ENCODE results near the gene MORC4.
A peak's percentile ranks its signal among the peaks of the same experiment; 100 is the strongest.

The MORC4 gene

GRCh38 chrX:106901341-106901740, 98.7 kb downstream of the MORC4 start:
- ATAC-seq (replicated peaks; ENCODE audit: extremely low read depth, poor library complexity, severe bottlenecking), result no peak
- H3K4me1 Mint-ChIP-seq, result no peaks in the 10 kb centered on the region
- H3K36me3 Mint-ChIP-seq (ENCODE audit: insufficient read depth), result no peaks in the 10 kb centered on the region
- no peak overlapping the region for H3K4me3 Mint-ChIP-seq
- H3K27ac Mint-ChIP-seq (ENCODE audit: low read depth), result no peak overlapping the region
- no peak for DNase-seq (ENCODE audit: low spot score in 2 of 2)
- H3K9me3 Mint-ChIP-seq, result no peaks in the 10 kb centered on the region
- no peaks in the 10 kb centered on the region for H3K27me3 Mint-ChIP-seq

DNA sequence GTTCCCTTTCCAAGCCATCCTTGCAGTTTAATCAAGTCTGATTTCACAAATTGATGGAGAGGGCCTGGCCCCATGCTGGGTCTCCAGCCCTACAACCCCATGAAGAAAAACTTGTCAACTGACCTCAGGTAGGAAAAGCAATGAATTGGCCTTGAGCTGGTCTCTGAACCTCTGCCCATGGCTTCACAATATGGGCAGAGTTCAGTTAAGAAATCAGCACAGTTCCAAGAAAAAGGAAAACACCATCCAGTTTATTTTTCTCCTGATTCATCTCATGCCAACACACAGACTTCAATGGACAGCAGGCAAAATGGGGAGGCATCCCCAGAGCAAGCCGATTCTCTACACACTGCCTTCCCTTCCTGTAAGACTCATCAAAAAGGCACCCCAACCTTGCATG, 100.2 kb downstream of the MORC4 start:
- ATAC-seq (replicated peaks; ENCODE audit: extremely low read depth, poor library complexity, severe bottlenecking) (no peak), DNase-seq (ENCODE audit: low spot score in 2 of 2) (no peak)
- Mint-ChIP-seq H3K36me3 (ENCODE audit: insufficient read depth) (no peaks in the 10 kb centered on the region), H3K4me1 (no peaks in the 10 kb centered on the region), H3K4me3 (no peak overlapping the region), H3K9me3 (no peaks in the 10 kb centered on the region), H3K27me3 (no peaks in the 10 kb centered on the region), H3K27ac (ENCODE audit: low read depth) (no peak overlapping the region)

DNA sequence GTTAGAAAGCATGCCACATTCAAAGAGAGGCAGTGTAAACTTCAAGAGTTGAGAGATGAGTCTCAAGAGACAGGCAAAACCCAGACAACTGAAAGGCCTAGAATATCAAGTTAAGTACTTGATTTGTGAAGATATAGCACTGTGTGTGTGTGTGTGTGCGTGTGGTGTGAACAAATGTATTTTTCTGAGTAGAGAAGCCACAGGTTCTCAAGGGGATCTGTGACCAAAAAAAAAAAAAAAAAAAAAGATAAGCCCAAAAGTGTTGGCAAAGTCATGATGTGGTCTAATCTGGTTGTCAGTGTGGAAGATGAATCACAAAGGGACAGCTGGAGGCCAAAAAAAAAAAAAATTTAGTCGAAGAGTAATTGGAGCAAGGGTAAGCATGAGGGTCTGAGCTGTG, 100.7 kb downstream of the MORC4 start:
- Mint-ChIP-seq H3K27ac (ENCODE audit: low read depth) (no peak overlapping the region), H3K4me1 (no peaks in the 10 kb centered on the region), H3K27me3 (no peaks in the 10 kb centered on the region), H3K36me3 (ENCODE audit: insufficient read depth) (no peaks in the 10 kb centered on the region), H3K9me3 (no peaks in the 10 kb centered on the region), H3K4me3 (no peak overlapping the region)
- DNase-seq (ENCODE audit: low spot score in 2 of 2) (no peak), ATAC-seq (replicated peaks; ENCODE audit: extremely low read depth, poor library complexity, severe bottlenecking) (no peak)

GRCh38 chrX:106898462-106898861, 101.5 kb downstream of the MORC4 start:
- ATAC-seq (replicated peaks; ENCODE audit: extremely low read depth, poor library complexity, severe bottlenecking) (no peak), DNase-seq (ENCODE audit: low spot score in 2 of 2) (no peak)
- no peaks in the 10 kb centered on the region for H3K9me3 Mint-ChIP-seq
- H3K4me3 Mint-ChIP-seq, result no peak overlapping the region
- H3K27ac Mint-ChIP-seq (ENCODE audit: low read depth), result no peak overlapping the region
- no peaks in the 10 kb centered on the region for H3K4me1 Mint-ChIP-seq
- no peaks in the 10 kb centered on the region for H3K36me3 Mint-ChIP-seq (ENCODE audit: insufficient read depth)
- peaks cover 2% of the 10 kb centered on the region for H3K27me3 Mint-ChIP-seq

DNA sequence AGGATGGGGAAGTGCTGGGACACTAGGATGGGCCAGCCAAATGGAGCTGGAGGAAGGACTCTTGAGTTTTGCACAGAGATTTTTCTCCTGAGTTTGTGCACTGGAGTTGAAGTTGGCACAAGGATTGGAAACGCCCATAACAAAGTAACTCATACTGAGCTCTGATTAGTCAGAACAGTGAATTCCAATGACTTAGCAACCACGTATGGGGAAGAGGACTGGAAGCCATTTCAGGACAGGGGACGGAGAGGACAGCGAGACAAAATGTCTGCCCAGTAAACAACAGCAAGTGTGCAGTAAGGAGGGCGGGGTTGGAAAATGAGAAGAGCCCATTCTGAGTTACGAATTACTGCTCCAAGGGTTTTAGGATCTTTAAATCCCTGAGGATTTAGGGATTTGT, 102.8 kb downstream of the MORC4 start:
- Mint-ChIP-seq H3K27ac (ENCODE audit: low read depth) (no peak overlapping the region), H3K4me3 (no peak overlapping the region), H3K27me3 (peaks cover 7% of the 10 kb centered on the region), H3K36me3 (ENCODE audit: insufficient read depth) (no peaks in the 10 kb centered on the region), H3K4me1 (no peaks in the 10 kb centered on the region), H3K9me3 (no peaks in the 10 kb centered on the region)
- no peak for DNase-seq (ENCODE audit: low spot score in 2 of 2)
- no peak for ATAC-seq (replicated peaks; ENCODE audit: extremely low read depth, poor library complexity, severe bottlenecking)

DNA sequence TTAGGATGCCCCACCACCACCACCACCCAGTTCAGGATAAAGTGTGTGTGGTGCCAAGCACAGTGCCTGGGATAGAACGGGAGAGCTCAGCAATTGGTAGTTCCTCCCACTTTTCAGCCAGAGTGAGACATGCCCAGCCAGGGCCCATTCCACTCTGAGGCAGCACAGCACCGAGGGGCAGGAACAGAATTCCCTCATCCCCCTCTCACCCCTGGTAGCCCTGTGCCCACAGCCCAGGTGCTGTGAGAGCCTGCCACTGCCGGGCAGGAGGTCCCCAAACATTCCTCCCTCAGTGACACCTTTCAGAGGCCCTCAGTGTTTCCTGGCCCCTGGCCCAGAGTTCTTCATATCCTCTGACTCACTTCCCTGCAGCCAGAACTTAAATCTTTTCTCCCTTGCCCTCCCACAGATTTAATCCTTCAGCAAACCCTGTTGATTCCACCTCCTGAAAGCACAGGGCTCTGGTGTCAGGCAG, 105.0 kb downstream of the MORC4 start:
- H3K4me1 Mint-ChIP-seq, result no peaks in the 10 kb centered on the region
- peaks cover 16% of the 10 kb centered on the region for H3K27me3 Mint-ChIP-seq
- ATAC-seq (replicated peaks; ENCODE audit: extremely low read depth, poor library complexity, severe bottlenecking) (no peak), DNase-seq (ENCODE audit: low spot score in 2 of 2) (no peak)
- H3K9me3 Mint-ChIP-seq, result no peaks in the 10 kb centered on the region
- H3K27ac Mint-ChIP-seq (ENCODE audit: low read depth), result no peak overlapping the region
- H3K4me3 Mint-ChIP-seq, result no peak overlapping the region
- no peaks in the 10 kb centered on the region for H3K36me3 Mint-ChIP-seq (ENCODE audit: insufficient read depth)

DNA sequence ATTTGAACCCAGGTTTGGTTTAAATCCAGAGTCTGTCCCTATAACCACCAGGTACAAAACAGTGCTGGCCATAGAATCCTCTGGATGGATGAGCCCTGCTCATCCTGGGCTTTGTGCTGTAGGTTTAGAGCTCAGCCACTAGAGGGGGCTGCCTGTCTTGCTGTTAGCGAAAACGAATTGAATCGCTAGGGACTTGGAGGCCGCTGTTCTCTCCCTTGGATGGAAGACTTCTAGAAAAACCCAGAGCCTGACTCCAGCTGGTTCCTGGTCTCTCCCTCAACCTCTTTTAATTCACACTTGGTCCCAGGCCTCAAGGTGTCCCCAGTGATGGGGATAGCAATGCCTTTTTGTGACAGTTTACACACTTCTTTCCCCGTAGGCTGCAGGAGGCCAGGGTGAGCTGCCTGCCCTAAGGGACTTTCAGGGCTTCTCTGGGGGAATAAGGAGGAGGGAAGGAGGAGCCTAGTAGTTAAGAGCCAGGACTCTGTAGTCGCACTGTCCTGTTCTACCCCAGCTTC, 105.6 kb downstream of the MORC4 start:
- H3K4me3 Mint-ChIP-seq, result no peak overlapping the region
- H3K27me3 Mint-ChIP-seq, result peaks cover 16% of the 10 kb centered on the region
- no peaks in the 10 kb centered on the region for H3K36me3 Mint-ChIP-seq (ENCODE audit: insufficient read depth)
- no peak overlapping the region for H3K27ac Mint-ChIP-seq (ENCODE audit: low read depth)
- H3K4me1 Mint-ChIP-seq, result no peaks in the 10 kb centered on the region
- H3K9me3 Mint-ChIP-seq, result no peaks in the 10 kb centered on the region
- peak; percentile 10 to 17 for DNase-seq (ENCODE audit: low spot score in 2 of 2)
- ATAC-seq (replicated peaks; ENCODE audit: extremely low read depth, poor library complexity, severe bottlenecking), result no peak

DNA sequence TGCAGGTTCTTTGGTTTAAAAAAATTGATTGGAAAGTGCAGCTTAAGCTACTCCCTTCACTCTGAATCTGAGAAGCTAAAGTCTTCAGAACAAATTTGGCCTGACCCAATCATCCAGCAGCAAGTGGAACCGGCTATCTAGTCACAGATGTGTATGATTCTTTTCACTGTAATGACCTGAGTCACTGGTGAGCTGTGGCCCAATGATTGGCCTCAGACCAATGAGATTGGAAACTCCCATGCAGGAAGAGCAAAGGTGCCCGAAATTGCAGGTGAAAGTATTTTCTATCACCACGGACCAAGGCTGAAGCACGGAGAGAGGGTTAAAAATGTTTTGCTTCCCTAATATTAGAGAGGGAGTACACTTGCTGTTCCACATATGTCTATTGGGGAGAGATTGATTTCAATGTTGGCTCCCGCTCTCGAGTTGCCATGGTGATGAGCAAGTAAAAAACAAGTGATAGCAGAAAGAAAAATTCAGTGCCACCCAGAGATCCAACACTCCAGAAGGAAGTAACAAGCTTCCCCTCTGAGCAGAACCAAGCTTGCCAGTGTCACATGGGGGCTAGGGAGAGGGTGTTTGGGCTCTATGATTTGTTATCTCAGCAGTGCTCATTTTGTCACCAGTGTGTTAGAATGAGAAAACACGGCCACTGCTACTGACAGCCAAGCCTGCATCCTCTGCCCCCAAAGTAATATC, 108.1 kb downstream of the MORC4 start:
- Mint-ChIP-seq H3K36me3 (ENCODE audit: insufficient read depth) (no peaks in the 10 kb centered on the region), H3K4me3 (no peak overlapping the region), H3K27ac (ENCODE audit: low read depth) (no peak overlapping the region), H3K9me3 (no peaks in the 10 kb centered on the region), H3K27me3 (peaks cover 16% of the 10 kb centered on the region), H3K4me1 (no peaks in the 10 kb centered on the region)
- no peak for ATAC-seq (replicated peaks; ENCODE audit: extremely low read depth, poor library complexity, severe bottlenecking)
- no peak for DNase-seq (ENCODE audit: low spot score in 2 of 2)
